Testis (tissue), 2 donors: Measurements from ENCODE around the gene ANGPT4.

Experiments
- POLR2A ChIP-seq: fragments of 450-650 bp; IDR thresholded peaks from one replicate; pipeline ENCODE4 v1.6.1; 2017; ENCODE audit warnings: antibody characterized with exemption, mild to moderate bottlenecking, moderate library complexity
- TF ChIP-seq, protein P1 (sequence below), 3 experiments: fragments of 450-650 bp in 2 of 3; fragments of 200-600 bp in 1 of 3; sonication (generic) in 1 of 3; IDR thresholded peaks; one replicate each; pipeline ENCODE4 v1.5.1; 2016 to 2019; ENCODE audit warnings: antibody characterized with exemption in 3 of 3, mild to moderate bottlenecking in 2 of 3, moderate library complexity in 1 of 3

DNA sequence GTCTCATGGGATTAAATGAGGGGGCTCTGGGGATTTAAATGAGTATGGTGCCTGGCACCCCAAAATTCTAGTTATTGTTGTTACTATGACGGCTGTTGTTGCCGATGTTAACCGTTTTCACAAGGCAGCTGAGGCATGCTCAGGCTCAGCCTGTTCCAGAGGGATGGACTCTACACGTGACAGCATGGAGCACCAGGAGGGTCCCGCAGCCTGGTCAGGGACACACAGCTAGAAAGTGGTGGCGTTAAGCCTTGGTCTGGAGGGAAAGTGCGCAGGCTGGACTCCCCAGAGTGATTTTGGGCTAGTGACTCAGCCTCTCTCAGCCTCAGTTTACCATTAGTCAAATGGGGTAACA lies 75.7 kb downstream of the ANGPT4 start:
- TF ChIP-seq, protein P1, sequence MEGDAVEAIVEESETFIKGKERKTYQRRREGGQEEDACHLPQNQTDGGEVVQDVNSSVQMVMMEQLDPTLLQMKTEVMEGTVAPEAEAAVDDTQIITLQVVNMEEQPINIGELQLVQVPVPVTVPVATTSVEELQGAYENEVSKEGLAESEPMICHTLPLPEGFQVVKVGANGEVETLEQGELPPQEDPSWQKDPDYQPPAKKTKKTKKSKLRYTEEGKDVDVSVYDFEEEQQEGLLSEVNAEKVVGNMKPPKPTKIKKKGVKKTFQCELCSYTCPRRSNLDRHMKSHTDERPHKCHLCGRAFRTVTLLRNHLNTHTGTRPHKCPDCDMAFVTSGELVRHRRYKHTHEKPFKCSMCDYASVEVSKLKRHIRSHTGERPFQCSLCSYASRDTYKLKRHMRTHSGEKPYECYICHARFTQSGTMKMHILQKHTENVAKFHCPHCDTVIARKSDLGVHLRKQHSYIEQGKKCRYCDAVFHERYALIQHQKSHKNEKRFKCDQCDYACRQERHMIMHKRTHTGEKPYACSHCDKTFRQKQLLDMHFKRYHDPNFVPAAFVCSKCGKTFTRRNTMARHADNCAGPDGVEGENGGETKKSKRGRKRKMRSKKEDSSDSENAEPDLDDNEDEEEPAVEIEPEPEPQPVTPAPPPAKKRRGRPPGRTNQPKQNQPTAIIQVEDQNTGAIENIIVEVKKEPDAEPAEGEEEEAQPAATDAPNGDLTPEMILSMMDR (IDR thresholded peaks at IDR 0.05): no peak
- TF ChIP-seq POLR2A: no peak
